ENCODE measurements around the gene TRPM3. TPM values are rescaled to one million over a fixed set of nuclear protein-coding genes. Genes with fewer than 3 reads are reported as not detected.

Gene TRPM3
- total and polyA plus RNA-seq, 9 of the 15 experiments (the other 6 are each of a cell fraction or from before 2014, with no cell fraction given), result 0.04 TPM; not detected in 8

DNA sequence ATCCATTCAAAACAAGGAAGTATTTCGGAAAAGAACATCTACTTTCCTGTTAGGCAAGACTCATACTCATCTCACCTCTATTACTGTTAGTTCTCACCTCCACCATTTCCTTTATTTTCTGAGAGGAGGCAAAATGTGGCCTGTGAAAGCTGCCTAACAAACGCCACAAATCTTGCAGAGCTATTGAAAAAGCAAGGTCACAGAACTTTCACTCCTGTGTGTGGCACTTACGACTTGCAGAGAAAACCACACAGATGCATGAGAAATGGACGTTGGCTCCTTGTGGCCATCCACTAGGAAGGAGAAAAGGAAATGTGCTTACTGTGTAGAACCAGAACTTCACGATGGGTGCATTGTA is 511.2 kb downstream of the TRPM3 start:
- CTCF ChIA-PET (ENCODE audit: low intra/inter-chr PET ratio), result no interaction called here
- H3K4me1 ChIP-seq (replicated peaks in 1 of 2; ENCODE audit: control insufficient read depth in 2 of 2, insufficient read depth in 2 of 2, low read length in 2 of 2), result no peaks in the 10 kb centered on the region; a peak in 1 of 5 replicates
- no peak overlapping the region for H3K4me2 ChIP-seq (ENCODE audit: insufficient read depth, low read length)
- TF ChIP-seq ZBED1 (IDR thresholded peaks at IDR 0.05) (no peak), ARID2 (IDR thresholded peaks at IDR 0.05) (no peak), DACH1 (IDR thresholded peaks at IDR 0.05; ENCODE audit: partially characterized antibody) (no peak), ZNF121 (CRISPR knock-in tag; conservative IDR thresholded peaks at IDR 0.05) (no peak), TFAM (CRISPR knock-in tag; conservative IDR thresholded peaks at IDR 0.05) (no peak)
- TF ChIP-seq, protein P1, sequence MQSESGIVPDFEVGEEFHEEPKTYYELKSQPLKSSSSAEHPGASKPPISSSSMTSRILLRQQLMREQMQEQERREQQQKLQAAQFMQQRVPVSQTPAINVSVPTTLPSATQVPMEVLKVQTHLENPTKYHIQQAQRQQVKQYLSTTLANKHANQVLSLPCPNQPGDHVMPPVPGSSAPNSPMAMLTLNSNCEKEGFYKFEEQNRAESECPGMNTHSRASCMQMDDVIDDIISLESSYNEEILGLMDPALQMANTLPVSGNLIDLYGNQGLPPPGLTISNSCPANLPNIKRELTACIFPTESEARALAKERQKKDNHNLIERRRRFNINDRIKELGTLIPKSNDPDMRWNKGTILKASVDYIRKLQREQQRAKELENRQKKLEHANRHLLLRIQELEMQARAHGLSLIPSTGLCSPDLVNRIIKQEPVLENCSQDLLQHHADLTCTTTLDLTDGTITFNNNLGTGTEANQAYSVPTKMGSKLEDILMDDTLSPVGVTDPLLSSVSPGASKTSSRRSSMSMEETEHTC (IDR thresholded peaks at IDR 0.05), result no peak
- no peak overlapping the region for H2AFZ ChIP-seq (ENCODE audit: low read depth, low read length)
- H3K9me1 ChIP-seq (ENCODE audit: control insufficient read depth, insufficient read depth, low read length), result no peaks in the 10 kb centered on the region
- no peak for DNase-seq (ENCODE audit: extremely low read depth in 1 of 4, low spot score in 3 of 4)
- BruUV-seq (replicated peaks), result no TSS peak
- 11% methylated on average over 3 of the region's 5 CpGs for WGBS (ENCODE audit: insufficient coverage, low coverage, missing lambda C conversion rate)
- H3K9me3 ChIP-seq (replicated peaks; ENCODE audit: control insufficient read depth, insufficient read depth, low read depth, low read length), result no peaks in the 10 kb centered on the region; the same call in 1 of the 2 replicates
- in situ Hi-C loops (cut with MboI) (no loop called here), intact Hi-C loops (cut with micrococcal nuclease) (no loop called here)
- no peak for ATAC-seq
- POLR2A ChIA-PET, result no interaction called here
- no peak overlapping the region for H3K27ac ChIP-seq (ENCODE audit: extremely low read depth, low read depth, low read length)
- no peaks in the 10 kb centered on the region for H3K27me3 ChIP-seq (ENCODE audit: control insufficient read depth in 2 of 2, insufficient read depth in 2 of 2, low read length in 2 of 2)
- no peak overlapping the region for H3K4me3 ChIP-seq
- FAIRE-seq, result no peak
- H3K36me3 ChIP-seq (ENCODE audit: control insufficient read depth, insufficient read depth, low read length), result no peaks in the 10 kb centered on the region
- no peak overlapping the region for H3K9ac ChIP-seq (ENCODE audit: insufficient read depth in 1 of 2, low read depth in 2 of 2, low read length in 2 of 2)
- H3K79me2 ChIP-seq (ENCODE audit: control insufficient read depth, insufficient read depth, low read length), result no peaks in the 10 kb centered on the region
- H4K20me1 ChIP-seq (replicated peaks; ENCODE audit: control insufficient read depth, insufficient read depth, low read length), result no peaks in the 10 kb centered on the region

All from K562 (cell line).